Activated CD8-positive, alpha-beta T cell treated with anti-CD3 and anti-CD28 coated beads for 36 hours (primary cell): ENCODE measurements around the gene MMS19. TPM values are rescaled to one million over a fixed set of nuclear protein-coding genes. Genes with fewer than 3 reads are reported as not detected.

ENCODE experiments used
- ATAC-seq: fragments of 200-7000 bp; cut with Tn5 transposase; one replicate; pipeline ENCODE4 v1.10.0; 2021; ENCODE audit warnings: mild to moderate bottlenecking, moderate library complexity
- CTCF ChIA-PET: fragments of 350-600 bp; sonication (Branson Sonifier 250); formaldehyde crosslinking; loops from one replicate; lab custom pipeline; 2021; ENCODE audit warnings: antibody characterized with exemption; lab: Charles Lee
- POLR2A ChIA-PET: fragments of 350-600 bp; sonication (Branson Sonifier 250); formaldehyde crosslinking; loops from one replicate; lab custom pipeline; 2021; ENCODE audit warnings: antibody characterized with exemption; lab: Charles Lee
- DNase-seq: peaks from one replicate; pipeline ENCODE4 v3.0.0-alpha.2; 2020
- H3K27ac Mint-ChIP-seq: one replicate; pipeline ENCODE4 v1.8.0; 2021; ENCODE audit warnings: mild to moderate bottlenecking, mixed read lengths
- H3K27me3 Mint-ChIP-seq: one replicate; pipeline ENCODE4 v1.8.0; 2021; ENCODE audit warnings: mixed read lengths
- H3K36me3 Mint-ChIP-seq: one replicate; pipeline ENCODE4 v1.8.0; 2021; ENCODE audit warnings: low read depth, mixed read lengths
- H3K4me1 Mint-ChIP-seq: one replicate; pipeline ENCODE4 v1.8.0; 2021; ENCODE audit warnings: low read depth, mixed read lengths
- H3K4me3 Mint-ChIP-seq: one replicate; pipeline ENCODE4 v1.8.0; 2021; ENCODE audit warnings: mild to moderate bottlenecking, moderate library complexity, mixed read lengths
- H3K9me3 Mint-ChIP-seq: one replicate; pipeline ENCODE4 v1.8.0; 2021; ENCODE audit warnings: mixed read lengths
- CTCF ChIP-seq: fragments of 200-600 bp; IDR thresholded peaks from one replicate; pipeline ENCODE4 v1.8.0; 2022; ENCODE audit warnings: antibody characterized with exemption, mild to moderate bottlenecking
- intact Hi-C: fragments of 100-400 bp; cut with micrococcal nuclease; formaldehyde crosslinking; loops from one replicate; pipeline ENCODE4 v1.10.0; 2022
- total RNA-seq, 2 experiments: library from RNA; stranded (reverse); gene quantifications; one replicate each; pipeline ENCODE4 v1.2.3, GENCODE V29; 2021

The MMS19 gene
- total RNA-seq, 2 experiments from 2014 or later, result 107 to 108 TPM

GRCh38 chr10:97525683-97526110 lies 27.5 kb upstream of the MMS19 start:
- H3K27ac Mint-ChIP-seq, result no peak overlapping the region
- no peak for ATAC-seq
- no peak for DNase-seq
- H3K36me3 Mint-ChIP-seq, result no peaks in the 10 kb centered on the region
- intact Hi-C loops, result no loop called here
- ChIA-PET POLR2A (interaction anchor here (0.8 to 1.1 kb wide), 2 partner anchors 27 to 210 kb away, joined by 3 to 4 read pairs; partner anchors contain the start of gene UBTD1), CTCF (interaction anchor here (0.7 to 0.9 kb wide), 2 partner anchors 27 to 316 kb away, joined by 3 read pairs; no protein-coding TSS in a partner anchor)
- H3K27me3 Mint-ChIP-seq, result no peaks in the 10 kb centered on the region
- H3K4me1 Mint-ChIP-seq, result no peaks in the 10 kb centered on the region
- no peaks in the 10 kb centered on the region for H3K9me3 Mint-ChIP-seq
- TF ChIP-seq CTCF, result no peak
- H3K4me3 Mint-ChIP-seq, result no peak overlapping the region

GRCh38 chr10:97525086-97525485 lies 26.9 kb upstream of the MMS19 start:
- Mint-ChIP-seq H3K27me3 (no peaks in the 10 kb centered on the region), H3K36me3 (no peaks in the 10 kb centered on the region), H3K4me1 (no peaks in the 10 kb centered on the region), H3K4me3 (no peak overlapping the region), H3K9me3 (no peaks in the 10 kb centered on the region), H3K27ac (no peak overlapping the region)
- CTCF ChIA-PET, result interaction anchor here (0.7 to 0.9 kb wide), 2 partner anchors 27 to 315 kb away, joined by 3 read pairs; no protein-coding TSS in a partner anchor
- POLR2A ChIA-PET, result interaction anchor here (0.7 to 1.1 kb wide), 2 partner anchors 20 to 26 kb away, joined by 3 to 4 read pairs; partner anchors contain the start of gene UBTD1
- TF ChIP-seq CTCF, result no peak
- no peak for ATAC-seq
- intact Hi-C loops, result no loop called here
- no peak for DNase-seq

GRCh38 chr10:97522937-97523336 lies 24.7 kb upstream of the MMS19 start:
- TF ChIP-seq CTCF, result no peak
- H3K27ac Mint-ChIP-seq, result no peak overlapping the region
- H3K36me3 Mint-ChIP-seq, result no peaks in the 10 kb centered on the region
- H3K9me3 Mint-ChIP-seq, result no peaks in the 10 kb centered on the region
- H3K4me1 Mint-ChIP-seq, result no peaks in the 10 kb centered on the region
- ATAC-seq (no peak), DNase-seq (no peak)
- POLR2A ChIA-PET, result no interaction called here
- no peak overlapping the region for H3K4me3 Mint-ChIP-seq
- H3K27me3 Mint-ChIP-seq, result no peaks in the 10 kb centered on the region
- CTCF ChIA-PET, result interaction anchor here (1.4 to 1.6 kb wide), 2 partner anchors 31 to 34 kb away, joined by 3 to 6 read pairs; no protein-coding TSS in a partner anchor
- intact Hi-C loops, result no loop called here

- ChIA-PET POLR2A (interaction anchor here (0.6 kb wide), 1 partner anchor 84 kb away, joined by 3 read pairs; no protein-coding TSS in a partner anchor), CTCF (interaction anchor here (0.7 to 1.6 kb wide), 4 partner anchors 12 to 114 kb away, joined by 3 to 13 read pairs (median 4); no protein-coding TSS in a partner anchor)
- Mint-ChIP-seq H3K27me3 (no peaks in the 10 kb centered on the region), H3K4me3 (no peak overlapping the region), H3K4me1 (no peaks in the 10 kb centered on the region), H3K9me3 (no peaks in the 10 kb centered on the region), H3K27ac (no peak overlapping the region), H3K36me3 (no peaks in the 10 kb centered on the region)
- DNase-seq (no peak), ATAC-seq (no peak)
- intact Hi-C loops, result no loop called here
- TF ChIP-seq CTCF, result no peak
Observed at GRCh38 chr10:97522071-97522470, 23.8 kb upstream of the MMS19 start.

- no peak for DNase-seq
- no peak for ATAC-seq
- POLR2A ChIA-PET, result no interaction called here
Observed at GRCh38 chr10:97520978-97521761, 22.9 kb upstream of the MMS19 start.

More at GRCh38 chr10:97520978-97521761, 22.9 kb upstream of the MMS19 start:
- intact Hi-C loops, result no loop called here
- TF ChIP-seq CTCF, result no peak
- H3K36me3 Mint-ChIP-seq, result no peaks in the 10 kb centered on the region
- no peaks in the 10 kb centered on the region for H3K27me3 Mint-ChIP-seq
- H3K4me3 Mint-ChIP-seq, result no peak overlapping the region
- no peaks in the 10 kb centered on the region for H3K4me1 Mint-ChIP-seq
- CTCF ChIA-PET, result interaction anchor here (0.7 to 1.6 kb wide), 4 partner anchors 13 to 113 kb away, joined by 3 to 13 read pairs (median 4); no protein-coding TSS in a partner anchor
- no peaks in the 10 kb centered on the region for H3K9me3 Mint-ChIP-seq
- no peak overlapping the region for H3K27ac Mint-ChIP-seq
